HG02623 (cell line): ENCODE results near the gene COA6.
A peak's percentile ranks its signal among the peaks of the same experiment; 100 is the strongest.

ENCODE experiments used
- ATAC-seq: cut with Tn5 transposase; IDR thresholded peaks from one replicate; pipeline ENCODE4 v1.9.1; 2021; ENCODE audit warnings: moderate library complexity; ENCODE audit not compliant: unreplicated experiment

Gene COA6

GRCh38 chr1:234408757-234409156, 35.5 kb downstream of the COA6 start:
- ATAC-seq: no peak

GRCh38 chr1:234409328-234409727, 36.1 kb downstream of the COA6 start:
- no peak for ATAC-seq

- ATAC-seq: no peak
Measured at GRCh38 chr1:234412830-234413229, 39.6 kb downstream of the COA6 start.

- no peak for ATAC-seq
Measured at GRCh38 chr1:234413485-234413884, 40.2 kb downstream of the COA6 start.

- ATAC-seq: no peak
Measured at GRCh38 chr1:234413990-234414389, 40.7 kb downstream of the COA6 start.

- no peak for ATAC-seq
Measured at GRCh38 chr1:234427950-234428646, 54.8 kb downstream of the COA6 start.

- no peak for ATAC-seq
Measured at GRCh38 chr1:234429434-234429806, 56.2 kb downstream of the COA6 start.

GRCh38 chr1:234430691-234431090, 57.4 kb downstream of the COA6 start:
- ATAC-seq: no peak

GRCh38 chr1:234431255-234431654, 58.0 kb downstream of the COA6 start:
- ATAC-seq: no peak

GRCh38 chr1:234433563-234434285, 60.5 kb downstream of the COA6 start:
- peak; percentile 68 for ATAC-seq
